Fibroblast of villous mesenchyme (primary cell): ENCODE results near the gene PCDHGB4. TPM values are rescaled to one million over a fixed set of nuclear protein-coding genes. Genes with fewer than 3 reads are reported as not detected.
"Not testable (repeated sequence)": the region's sequence is repeated elsewhere in the genome, so short reads cannot be mapped to it uniquely, and the experiment has no call there.

Experiments
- DNase-seq: peaks from one replicate; pipeline ENCODE4 v3.0.0-alpha.2; 2010; ENCODE audit warnings: low read depth
- H3K4me3 ChIP-seq: 2 replicates; pipeline ENCODE4 v1.5.1; 2011; ENCODE audit warnings: low read depth, mild to moderate bottlenecking, low read length
- total RNA-seq: library from RNA; depleted of rRNA; stranded (reverse); fragments of >200 nt; gene quantifications from 2 replicates; pipeline ENCODE4 v1.2.3, GENCODE V29; 2012
- TF ChIP-seq, protein P1 (sequence below): IDR thresholded peaks from 2 replicates; pipeline ENCODE4 v1.5.1; 2012; ENCODE audit warnings: low read depth, mild to moderate bottlenecking, low read length; ENCODE audit not compliant: insufficient read depth

Gene PCDHGB4
- total RNA-seq = 11.0 and 13.4 TPM in 2 replicates

DNA sequence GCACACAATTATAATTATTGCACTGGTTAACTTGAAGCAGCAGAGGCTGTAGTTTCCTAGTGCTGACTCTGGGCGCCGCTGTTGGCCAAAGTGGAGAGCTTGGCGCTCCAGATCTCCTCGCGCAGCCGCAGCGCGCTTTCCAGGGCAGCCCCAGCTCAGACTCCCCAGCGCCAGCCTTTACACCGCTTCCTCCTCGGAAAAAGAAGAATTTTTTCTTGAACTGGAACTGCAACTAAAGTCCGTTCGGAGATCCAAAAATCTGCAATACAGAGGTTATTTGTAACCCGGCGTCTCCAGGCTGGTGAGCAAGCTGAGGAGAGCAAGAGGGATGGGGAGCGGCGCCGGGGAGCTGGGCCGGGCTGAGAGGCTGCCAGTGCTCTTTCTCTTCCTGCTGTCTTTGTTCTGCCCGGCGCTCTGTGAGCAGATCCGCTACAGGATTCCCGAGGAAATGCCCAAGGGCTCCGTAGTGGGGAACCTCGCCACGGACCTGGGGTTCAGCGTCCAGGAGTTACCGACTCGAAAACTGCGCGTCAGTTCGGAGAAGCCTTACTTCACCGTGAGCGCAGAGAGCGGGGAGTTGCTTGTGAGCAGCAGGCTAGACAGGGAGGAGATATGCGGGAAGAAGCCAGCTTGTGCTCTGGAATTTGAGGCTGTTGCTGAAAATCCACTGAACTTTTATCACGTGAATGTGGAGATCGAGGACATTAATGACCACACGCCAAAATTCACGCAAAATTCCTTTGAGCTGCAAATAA is at the start of gene PCDHGB4:
TSS of gene PCDHGB4 (plus strand) at position 142 of the 755 bp plus-strand sequence. CDS start at position 329, 187 bp downstream.
- DNase-seq = peak; percentile 56
- peak within 1 kb of the TSS; percentile 58 for H3K4me3 ChIP-seq
- TF ChIP-seq, protein P1, sequence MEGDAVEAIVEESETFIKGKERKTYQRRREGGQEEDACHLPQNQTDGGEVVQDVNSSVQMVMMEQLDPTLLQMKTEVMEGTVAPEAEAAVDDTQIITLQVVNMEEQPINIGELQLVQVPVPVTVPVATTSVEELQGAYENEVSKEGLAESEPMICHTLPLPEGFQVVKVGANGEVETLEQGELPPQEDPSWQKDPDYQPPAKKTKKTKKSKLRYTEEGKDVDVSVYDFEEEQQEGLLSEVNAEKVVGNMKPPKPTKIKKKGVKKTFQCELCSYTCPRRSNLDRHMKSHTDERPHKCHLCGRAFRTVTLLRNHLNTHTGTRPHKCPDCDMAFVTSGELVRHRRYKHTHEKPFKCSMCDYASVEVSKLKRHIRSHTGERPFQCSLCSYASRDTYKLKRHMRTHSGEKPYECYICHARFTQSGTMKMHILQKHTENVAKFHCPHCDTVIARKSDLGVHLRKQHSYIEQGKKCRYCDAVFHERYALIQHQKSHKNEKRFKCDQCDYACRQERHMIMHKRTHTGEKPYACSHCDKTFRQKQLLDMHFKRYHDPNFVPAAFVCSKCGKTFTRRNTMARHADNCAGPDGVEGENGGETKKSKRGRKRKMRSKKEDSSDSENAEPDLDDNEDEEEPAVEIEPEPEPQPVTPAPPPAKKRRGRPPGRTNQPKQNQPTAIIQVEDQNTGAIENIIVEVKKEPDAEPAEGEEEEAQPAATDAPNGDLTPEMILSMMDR = peak; percentile 66

- H3K4me3 ChIP-seq = peak within 1 kb of the TSS; percentile 51
- TF ChIP-seq, protein P1 = peak; percentile 62
- DNase-seq = peak; percentile 61
Observed at GRCh38 chr5:141338538-141339306, 48.8 kb upstream of the PCDHGB4 start, which contains the start of gene PCDHGA2. PCDHGA2 (plus strand) TSS chr5:141338760.

GRCh38 chr5:141340781-141341354 is 46.6 kb upstream of the PCDHGB4 start:
- not testable (repeated sequence) for H3K4me3 ChIP-seq, DNase-seq

DNA sequence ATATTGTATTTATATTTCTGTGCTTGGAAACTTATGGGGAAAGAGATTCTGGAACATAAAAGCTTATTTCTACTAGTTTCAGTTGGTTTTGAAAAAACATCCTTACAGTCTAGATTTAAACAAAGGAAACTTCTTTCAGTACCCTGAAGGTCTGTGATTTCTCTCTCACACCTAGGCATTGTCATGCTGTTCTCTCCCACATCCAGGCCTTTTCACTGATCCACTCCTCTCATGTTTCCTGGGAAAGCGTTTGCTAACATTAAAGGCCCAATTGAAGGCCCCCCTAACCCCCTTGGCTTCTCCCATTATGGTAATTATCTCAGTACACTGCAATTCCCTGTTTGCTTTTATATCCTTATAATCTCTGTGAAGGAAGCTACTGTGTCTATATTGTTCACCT is 44.7 kb upstream of the PCDHGB4 start:
- H3K4me3 ChIP-seq = no peak overlapping the region

DNA sequence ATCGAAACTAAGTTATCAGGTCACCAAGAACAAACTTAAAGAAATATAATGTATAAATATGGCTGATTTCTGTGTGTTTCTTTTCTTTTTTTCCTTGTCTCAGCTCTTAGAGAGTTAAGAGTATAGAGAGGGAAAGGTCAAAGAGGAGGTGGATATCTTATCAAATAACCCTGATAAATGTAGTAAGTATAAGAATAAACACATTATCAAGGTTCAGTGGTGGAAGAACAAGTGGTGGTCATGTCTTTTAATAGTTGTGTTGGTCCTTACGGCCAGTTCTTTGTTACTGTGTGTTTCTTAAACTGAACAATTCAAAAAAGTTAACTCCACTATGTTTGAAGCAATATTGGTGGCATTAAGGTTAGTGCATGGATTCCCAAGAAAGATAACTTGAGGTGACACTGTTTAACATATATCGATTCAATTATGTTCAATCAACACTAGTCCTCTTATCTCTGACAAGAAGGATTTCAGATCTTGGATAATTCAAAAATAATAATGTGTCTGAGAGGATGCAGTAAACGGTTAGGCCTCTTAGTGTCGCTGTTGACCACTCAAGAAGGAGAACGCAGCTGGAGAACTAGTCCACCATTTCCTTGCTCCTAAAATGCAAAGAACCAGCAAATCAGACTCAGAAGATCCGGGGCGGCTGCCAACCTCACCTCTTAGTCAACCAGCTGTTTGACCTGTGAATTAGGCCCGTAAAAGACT is 44.1 kb upstream of the PCDHGB4 start, which contains the start of gene PCDHGA3:
TSS of gene PCDHGA3 (plus strand) at position 588 of the 711 bp plus-strand sequence. CDS start 205 bp downstream, outside the sequence.
- peak within 1 kb of the TSS; percentile 51 for H3K4me3 ChIP-seq
- DNase-seq = peak; percentile 61
- TF ChIP-seq, protein P1 = peak; percentile 55

More for the DNA sequence above, 44.7 kb upstream of the PCDHGB4 start:
- TF ChIP-seq, protein P1 = no peak
- no peak for DNase-seq

GRCh38 chr5:141343953-141344463 is 43.5 kb upstream of the PCDHGB4 start:
- peak overlapping the region; percentile 51 for H3K4me3 ChIP-seq
- DNase-seq = no peak
- TF ChIP-seq, protein P1 = no peak
